Epithelial cell of esophagus (primary cell): Measurements from ENCODE around the gene ITPR1.

ENCODE experiments used
- DNase-seq: peaks from one replicate; pipeline ENCODE4 v3.0.0; 2010; ENCODE audit warnings: low read depth
- H3K4me3 ChIP-seq: 2 replicates; pipeline ENCODE4 v1.5.1; 2011; ENCODE audit warnings: mild to moderate bottlenecking, low read length, control low read depth
- TF ChIP-seq, protein P1 (sequence below): IDR thresholded peaks from 2 replicates; pipeline ENCODE4 v1.5.1; 2011; ENCODE audit warnings: low read depth, mild to moderate bottlenecking, low read length, control low read depth, inconsistent platforms; ENCODE audit not compliant: insufficient read depth; ENCODE audit errors: missing control alignments

The ITPR1 gene

GRCh38 chr3:4856564-4856963 lies 363.4 kb downstream of the ITPR1 start:
- DNase-seq, result no peak
- TF ChIP-seq, protein P1, sequence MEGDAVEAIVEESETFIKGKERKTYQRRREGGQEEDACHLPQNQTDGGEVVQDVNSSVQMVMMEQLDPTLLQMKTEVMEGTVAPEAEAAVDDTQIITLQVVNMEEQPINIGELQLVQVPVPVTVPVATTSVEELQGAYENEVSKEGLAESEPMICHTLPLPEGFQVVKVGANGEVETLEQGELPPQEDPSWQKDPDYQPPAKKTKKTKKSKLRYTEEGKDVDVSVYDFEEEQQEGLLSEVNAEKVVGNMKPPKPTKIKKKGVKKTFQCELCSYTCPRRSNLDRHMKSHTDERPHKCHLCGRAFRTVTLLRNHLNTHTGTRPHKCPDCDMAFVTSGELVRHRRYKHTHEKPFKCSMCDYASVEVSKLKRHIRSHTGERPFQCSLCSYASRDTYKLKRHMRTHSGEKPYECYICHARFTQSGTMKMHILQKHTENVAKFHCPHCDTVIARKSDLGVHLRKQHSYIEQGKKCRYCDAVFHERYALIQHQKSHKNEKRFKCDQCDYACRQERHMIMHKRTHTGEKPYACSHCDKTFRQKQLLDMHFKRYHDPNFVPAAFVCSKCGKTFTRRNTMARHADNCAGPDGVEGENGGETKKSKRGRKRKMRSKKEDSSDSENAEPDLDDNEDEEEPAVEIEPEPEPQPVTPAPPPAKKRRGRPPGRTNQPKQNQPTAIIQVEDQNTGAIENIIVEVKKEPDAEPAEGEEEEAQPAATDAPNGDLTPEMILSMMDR, result no peak
- no peak overlapping the region for H3K4me3 ChIP-seq

DNA sequence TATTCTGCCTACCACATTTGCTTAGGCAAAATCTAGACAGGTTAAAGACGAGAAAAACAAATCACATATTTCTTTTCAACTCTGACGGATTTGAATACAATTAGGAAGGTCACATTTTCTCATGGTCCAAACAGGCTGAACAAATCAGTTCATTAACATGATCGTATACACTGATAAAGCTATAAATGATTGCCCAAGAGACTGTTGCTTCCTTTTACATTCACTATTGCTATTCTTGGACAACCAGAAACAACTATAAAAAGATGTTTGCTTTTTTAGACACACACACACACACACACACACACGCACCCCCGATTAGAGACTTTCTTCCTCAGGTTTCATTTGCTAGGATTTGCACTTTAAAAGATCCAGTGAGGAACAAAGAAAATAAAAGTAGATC lies 363.8 kb downstream of the ITPR1 start:
- no peak overlapping the region for H3K4me3 ChIP-seq
- DNase-seq, result no peak
- TF ChIP-seq, protein P1, result no peak

DNA sequence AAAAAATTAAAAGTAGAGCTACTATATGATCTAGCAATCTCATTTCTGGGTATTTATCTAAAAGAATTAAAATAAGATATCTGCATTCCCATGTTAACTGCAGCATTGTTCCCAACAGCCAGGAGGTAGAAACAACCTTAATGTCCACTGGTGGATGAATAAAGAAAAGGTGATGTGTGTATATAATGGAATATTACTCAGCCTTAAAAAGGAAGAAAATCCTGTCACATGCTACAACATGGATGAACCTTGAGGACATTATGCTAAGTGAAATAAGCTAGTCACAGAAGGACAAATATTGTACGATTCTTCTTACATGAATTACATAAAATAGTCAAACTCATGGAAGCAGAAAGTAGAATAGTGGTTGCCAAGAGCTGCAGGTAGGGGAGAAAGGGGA lies 366.6 kb downstream of the ITPR1 start:
- TF ChIP-seq, protein P1, result no peak
- DNase-seq, result no peak
- no peak overlapping the region for H3K4me3 ChIP-seq

DNA sequence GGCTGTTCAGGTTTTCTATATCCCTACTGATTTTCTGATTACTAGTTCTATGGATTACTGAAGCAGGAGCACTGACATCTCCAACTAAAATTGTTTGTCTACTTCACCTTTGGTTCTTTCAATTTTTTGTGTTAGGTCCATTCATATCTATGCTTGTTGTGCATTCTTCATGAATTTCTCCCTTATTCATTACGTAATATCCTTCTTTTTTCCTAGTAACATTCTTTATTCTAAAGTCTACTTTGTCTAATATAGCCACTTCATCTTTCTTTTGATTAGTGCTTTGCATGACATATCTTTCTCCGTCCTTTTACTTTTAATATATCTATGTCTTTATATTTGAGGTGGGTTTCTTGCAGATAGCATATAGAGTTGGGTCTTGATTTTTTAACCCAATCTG lies 369.8 kb downstream of the ITPR1 start:
- H3K4me3 ChIP-seq, result no peak overlapping the region
- no peak for DNase-seq

GRCh38 chr3:4864503-4864902 lies 371.4 kb downstream of the ITPR1 start:
- no peak overlapping the region for H3K4me3 ChIP-seq
- TF ChIP-seq, protein P1, result no peak
- DNase-seq, result peak; percentile 82

More for the DNA sequence above, 369.8 kb downstream of the ITPR1 start:
- TF ChIP-seq, protein P1, result no peak

GRCh38 chr3:4865714-4866113 lies 372.6 kb downstream of the ITPR1 start:
- no peak overlapping the region for H3K4me3 ChIP-seq
- no peak for DNase-seq
- TF ChIP-seq, protein P1, result no peak

- peak; percentile 33 for DNase-seq
- TF ChIP-seq, protein P1, result no peak
- H3K4me3 ChIP-seq, result no peak overlapping the region
These were observed 373.7 kb downstream of the ITPR1 start for GRCh38 chr3:4866866-4867265.
